ENCODE results near the gene RNU5B-1.

DNA sequence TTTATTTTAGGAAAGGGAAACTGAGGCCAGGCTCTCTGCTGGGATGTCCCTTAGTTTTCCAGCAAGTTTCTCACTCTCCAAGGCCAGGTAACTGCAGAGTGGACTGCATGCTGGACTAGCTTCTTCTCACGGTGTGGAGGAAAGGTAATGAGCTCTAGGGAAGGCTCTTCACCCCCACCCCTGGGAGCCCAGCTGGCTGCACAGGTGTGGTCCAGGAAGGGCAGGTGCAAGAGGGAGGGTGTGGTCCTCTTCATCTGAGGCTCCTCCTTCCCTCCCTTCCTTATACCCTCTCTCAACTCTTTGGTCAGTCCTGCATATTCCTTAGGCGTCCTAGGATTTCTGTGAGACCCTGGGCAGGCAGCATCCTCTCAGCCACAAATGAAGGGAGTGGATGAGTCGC lies 33.9 kb downstream of the RNU5B-1 start:
- no peak for TF ChIP-seq ARNTL (CRISPR knock-in tag; IDR thresholded peaks at IDR 0.05; ENCODE audit: borderline replicate concordance, low read depth)
- no peak for TF ChIP-seq RARB (CRISPR knock-in tag; IDR thresholded peaks at IDR 0.05)
- no peak for TF ChIP-seq PATZ1 (CRISPR knock-in tag; IDR thresholded peaks at IDR 0.05; ENCODE audit: borderline replicate concordance)
- TF ChIP-seq ESRRG (CRISPR knock-in tag; IDR thresholded peaks at IDR 0.05), result no peak
- no peak for TF ChIP-seq GLIS3 (CRISPR knock-in tag; IDR thresholded peaks at IDR 0.05)
- TF ChIP-seq POU6F1 (CRISPR knock-in tag; IDR thresholded peaks at IDR 0.05; ENCODE audit: borderline replicate concordance, low read depth), result no peak
- no peak for TF ChIP-seq SNAI2 (CRISPR knock-in tag; IDR thresholded peaks at IDR 0.05)
- no peak for TF ChIP-seq BACH2 (CRISPR knock-in tag; IDR thresholded peaks at IDR 0.05; ENCODE audit: borderline replicate concordance)
- TF ChIP-seq OSR1 (CRISPR knock-in tag; IDR thresholded peaks at IDR 0.05), result no peak
- no peak for TF ChIP-seq ZFP30 (CRISPR knock-in tag; IDR thresholded peaks at IDR 0.05)
- TF ChIP-seq, protein P1, sequence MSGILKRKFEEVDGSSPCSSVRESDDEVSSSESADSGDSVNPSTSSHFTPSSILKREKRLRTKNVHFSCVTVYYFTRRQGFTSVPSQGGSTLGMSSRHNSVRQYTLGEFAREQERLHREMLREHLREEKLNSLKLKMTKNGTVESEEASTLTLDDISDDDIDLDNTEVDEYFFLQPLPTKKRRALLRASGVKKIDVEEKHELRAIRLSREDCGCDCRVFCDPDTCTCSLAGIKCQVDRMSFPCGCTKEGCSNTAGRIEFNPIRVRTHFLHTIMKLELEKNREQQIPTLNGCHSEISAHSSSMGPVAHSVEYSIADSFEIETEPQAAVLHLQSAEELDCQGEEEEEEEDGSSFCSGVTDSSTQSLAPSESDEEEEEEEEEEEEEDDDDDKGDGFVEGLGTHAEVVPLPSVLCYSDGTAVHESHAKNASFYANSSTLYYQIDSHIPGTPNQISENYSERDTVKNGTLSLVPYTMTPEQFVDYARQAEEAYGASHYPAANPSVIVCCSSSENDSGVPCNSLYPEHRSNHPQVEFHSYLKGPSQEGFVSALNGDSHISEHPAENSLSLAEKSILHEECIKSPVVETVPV (CRISPR knock-in tag; IDR thresholded peaks at IDR 0.05), result no peak
- no peak for TF ChIP-seq TSHZ2 (CRISPR knock-in tag; IDR thresholded peaks at IDR 0.05)

Data from SK-N-SH treated with all-trans-retinoic acid at 6 μM for 48 hours (cell line).